Thyroid gland (tissue), 4 donors: ENCODE data around the gene DPYSL3. TPM values are rescaled to one million over a fixed set of nuclear protein-coding genes. Genes with fewer than 3 reads are reported as not detected.

Experiments used
- DNase-seq, 2 donors: peaks; one replicate each; pipeline ENCODE4 v3.0.0-alpha.2; 2019
- H3K27ac ChIP-seq, 3 donors: fragments of 200-600 bp; sonication (generic); 1 replicate in 2 of 3; 2 replicates in 1 of 3; pipeline ENCODE4 v1.5.1; 2016 to 2019; ENCODE audit warnings: mild to moderate bottlenecking in 1 of 3, moderate library complexity in 1 of 3
- H3K27me3 ChIP-seq: fragments of 200-600 bp; sonication (generic); one replicate; pipeline ENCODE4 v1.5.1; 2019
- H3K36me3 ChIP-seq, 2 donors: fragments of 200-600 bp; sonication (generic); one replicate each; pipeline ENCODE4 v1.5.1; 2016 to 2019
- H3K4me1 ChIP-seq, 2 donors: fragments of 200-600 bp; sonication (generic); one replicate each; pipeline ENCODE4 v1.5.1; 2017 to 2019
- H3K4me3 ChIP-seq, 3 donors: fragments of 200-600 bp; sonication (generic); replicated peaks in 1 of 3; 1 replicate in 2 of 3; 2 replicates in 1 of 3; pipeline ENCODE4 v1.5.1; 2016; ENCODE audit warnings: mild to moderate bottlenecking in 1 of 3
- H3K9me3 ChIP-seq: fragments of 200-600 bp; sonication (generic); one replicate; pipeline ENCODE4 v1.5.1; 2017
- POLR2A ChIP-seq, 2 donors: fragments of 450-650 bp; IDR thresholded peaks; one replicate each; pipeline ENCODE4 v1.6.1; 2017; ENCODE audit warnings: antibody characterized with exemption in 2 of 2, mild to moderate bottlenecking in 2 of 2, moderate library complexity in 1 of 2
- WGBS, 2 donors: methylation state at CpG; one replicate each; pipeline ENCODE4 v1.1.5; 2017; 5-methylcytosine and 5-hydroxymethylcytosine counted together
- intact Hi-C: fragments of 100-400 bp; cut with DNase I; formaldehyde crosslinking; loops from one replicate; pipeline ENCODE4 v1.15.1; 2023
- total RNA-seq, 4 donors: library from RNA; depleted of rRNA; stranded (reverse); fragments of >200 nt; gene quantifications; one replicate each; pipeline ENCODE4 v1.2.3, GENCODE V29; 2016
- TF ChIP-seq, protein P1 (sequence below), 6 experiments: fragments of 200-600 bp in 3 of 6; fragments of 450-650 bp in 3 of 6; sonication (generic) in 3 of 6; IDR thresholded peaks; one replicate each; pipeline ENCODE4 v1.5.1; 2016 to 2019; ENCODE audit warnings: antibody characterized with exemption in 6 of 6, mild to moderate bottlenecking in 2 of 6, inconsistent platforms in 1 of 6, moderate library complexity in 1 of 6

The DPYSL3 gene
- total RNA-seq, 4 donors from 2014 or later, result 23.7 to 43.1 (median 28.0) TPM

DNA sequence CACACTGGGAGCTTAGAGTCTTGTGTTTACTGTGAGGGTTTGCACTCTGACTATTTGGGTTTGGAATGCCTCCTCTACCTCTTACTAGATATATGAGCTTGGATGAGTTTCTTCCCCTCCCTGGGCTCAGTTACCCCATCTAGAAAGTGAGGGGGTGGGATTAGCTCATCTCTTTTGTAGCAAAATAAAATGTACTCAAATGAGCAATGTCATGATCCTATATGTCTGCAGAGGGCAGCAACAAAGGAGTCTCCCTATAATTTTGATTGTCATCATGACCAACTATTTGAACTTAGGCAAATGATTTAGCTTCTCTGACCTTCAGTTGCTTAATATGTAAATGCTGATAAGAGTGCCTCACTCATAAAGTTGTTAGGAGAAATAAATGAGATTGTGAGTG is 109.0 kb downstream of the DPYSL3 start:
- Histone ChIP-seq H3K4me3 (no peak overlapping the region), H3K9me3 (no peaks in the 10 kb centered on the region), H3K27me3 (no peaks in the 10 kb centered on the region), H3K36me3 (no peaks in the 10 kb centered on the region), H3K27ac (no peak overlapping the region), H3K4me1 (peaks cover 0 to 17% of the 10 kb centered on the region in 2 donors)
- TF ChIP-seq POLR2A (IDR thresholded peaks at IDR 0.05), result no peak
- TF ChIP-seq, protein P1, sequence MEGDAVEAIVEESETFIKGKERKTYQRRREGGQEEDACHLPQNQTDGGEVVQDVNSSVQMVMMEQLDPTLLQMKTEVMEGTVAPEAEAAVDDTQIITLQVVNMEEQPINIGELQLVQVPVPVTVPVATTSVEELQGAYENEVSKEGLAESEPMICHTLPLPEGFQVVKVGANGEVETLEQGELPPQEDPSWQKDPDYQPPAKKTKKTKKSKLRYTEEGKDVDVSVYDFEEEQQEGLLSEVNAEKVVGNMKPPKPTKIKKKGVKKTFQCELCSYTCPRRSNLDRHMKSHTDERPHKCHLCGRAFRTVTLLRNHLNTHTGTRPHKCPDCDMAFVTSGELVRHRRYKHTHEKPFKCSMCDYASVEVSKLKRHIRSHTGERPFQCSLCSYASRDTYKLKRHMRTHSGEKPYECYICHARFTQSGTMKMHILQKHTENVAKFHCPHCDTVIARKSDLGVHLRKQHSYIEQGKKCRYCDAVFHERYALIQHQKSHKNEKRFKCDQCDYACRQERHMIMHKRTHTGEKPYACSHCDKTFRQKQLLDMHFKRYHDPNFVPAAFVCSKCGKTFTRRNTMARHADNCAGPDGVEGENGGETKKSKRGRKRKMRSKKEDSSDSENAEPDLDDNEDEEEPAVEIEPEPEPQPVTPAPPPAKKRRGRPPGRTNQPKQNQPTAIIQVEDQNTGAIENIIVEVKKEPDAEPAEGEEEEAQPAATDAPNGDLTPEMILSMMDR (IDR thresholded peaks at IDR 0.05), result no peak
- no peak for DNase-seq
- intact Hi-C loops, result no loop called here

DNA sequence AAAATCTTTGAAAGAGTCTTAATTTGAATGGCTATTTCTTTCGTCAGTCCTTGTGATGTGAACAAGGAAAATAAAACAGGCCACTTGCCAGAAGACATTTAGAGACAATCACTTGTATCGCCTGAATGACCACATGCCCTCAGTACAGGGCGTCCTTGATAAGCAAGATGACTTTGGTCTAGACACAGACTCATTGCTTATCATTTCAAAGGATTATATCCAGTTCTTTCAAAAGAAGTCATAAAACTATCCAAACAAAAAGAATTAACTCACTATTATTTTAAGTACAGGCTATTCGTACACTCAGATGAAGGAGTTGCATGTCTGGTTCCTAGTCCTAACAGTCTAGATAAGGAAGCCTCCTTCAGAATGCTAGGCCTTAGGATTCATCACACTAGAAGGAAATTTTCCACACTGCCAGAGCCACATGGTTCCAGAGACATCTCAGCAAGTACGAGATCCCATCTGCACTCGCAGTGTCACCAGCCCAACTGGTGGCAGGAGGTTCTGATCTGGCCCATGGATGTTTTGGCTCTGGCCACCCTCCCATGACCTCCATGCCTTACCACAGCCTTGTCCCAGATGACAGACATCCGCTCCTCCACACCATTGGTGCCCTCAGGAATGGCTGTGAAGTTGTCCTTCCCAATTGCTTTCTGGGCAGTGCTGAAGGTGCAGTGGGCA is 109.6 kb downstream of the DPYSL3 start:
- Histone ChIP-seq H3K36me3 (no peaks in the 10 kb centered on the region), H3K27me3 (no peaks in the 10 kb centered on the region), H3K9me3 (no peaks in the 10 kb centered on the region), H3K27ac (no peak overlapping the region), H3K4me1 (peaks cover 0 to 17% of the 10 kb centered on the region in 2 donors), H3K4me3 (no peak overlapping the region)
- no peak for DNase-seq
- WGBS, 2 donors, result 83 to 90% methylated on average over 7 of the region's 7 CpGs
- intact Hi-C loops, result no loop called here
- no peak for TF ChIP-seq POLR2A (IDR thresholded peaks at IDR 0.05)
- TF ChIP-seq, protein P1 (IDR thresholded peaks at IDR 0.05), result no peak

DNA sequence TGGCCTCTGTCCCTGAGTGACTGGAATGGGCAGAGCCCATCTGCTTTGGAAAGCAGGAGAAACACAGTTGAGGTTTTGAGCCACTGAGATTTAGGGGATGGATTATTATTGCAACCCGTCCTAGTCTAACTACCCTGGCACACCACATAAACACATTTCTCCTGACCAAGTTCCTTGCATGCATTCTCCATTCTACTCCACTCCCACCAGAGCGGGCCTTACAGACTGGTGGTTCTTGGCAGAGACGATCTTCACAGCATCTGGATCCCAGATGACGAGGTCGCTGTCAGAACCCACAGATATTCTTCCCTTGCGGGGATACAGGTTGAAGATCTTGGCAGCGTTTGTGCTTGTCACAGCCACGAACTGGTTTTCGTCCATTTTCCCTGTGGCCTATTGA is 111.0 kb downstream of the DPYSL3 start:
- 91 to 95% methylated on average over 9 of the region's 9 CpGs for WGBS, 2 donors
- no peak overlapping the region for H3K27ac ChIP-seq
- no peaks in the 10 kb centered on the region for H3K27me3 ChIP-seq
- H3K4me3 ChIP-seq, result no peak overlapping the region
- H3K9me3 ChIP-seq, result no peaks in the 10 kb centered on the region
- peaks cover 0 to 3% of the 10 kb centered on the region in 2 donors for H3K4me1 ChIP-seq
- DNase-seq, result no peak
- H3K36me3 ChIP-seq, result no peaks in the 10 kb centered on the region
- TF ChIP-seq, protein P1 (IDR thresholded peaks at IDR 0.05), result no peak
- TF ChIP-seq POLR2A (IDR thresholded peaks at IDR 0.05), result no peak
- intact Hi-C loops, result no loop called here

- Histone ChIP-seq H3K36me3 (no peaks in the 10 kb centered on the region), H3K27me3 (no peaks in the 10 kb centered on the region)
- intact Hi-C loops, result no loop called here
These were observed 112.3 kb downstream of the DPYSL3 start for GRCh38 chr5:147397616-147398015.

More at GRCh38 chr5:147397616-147398015, 112.3 kb downstream of the DPYSL3 start:
- Histone ChIP-seq H3K4me1 (no peaks in the 10 kb centered on the region), H3K4me3 (no peak overlapping the region), H3K27ac (no peak overlapping the region), H3K9me3 (no peaks in the 10 kb centered on the region)
- WGBS, 2 donors, result 89 to 94% methylated on average over 11 of the region's 11 CpGs
- TF ChIP-seq, protein P1 (IDR thresholded peaks at IDR 0.05), result no peak
- TF ChIP-seq POLR2A (IDR thresholded peaks at IDR 0.05), result no peak
- DNase-seq, result no peak
